ENCODE results near the gene FHL2. TPM values are rescaled to one million over a fixed set of nuclear protein-coding genes. Genes with fewer than 3 reads are reported as not detected.

FHL2 gene
- total RNA-seq, 1 experiment from 2014 or later = 45.4 TPM

DNA sequence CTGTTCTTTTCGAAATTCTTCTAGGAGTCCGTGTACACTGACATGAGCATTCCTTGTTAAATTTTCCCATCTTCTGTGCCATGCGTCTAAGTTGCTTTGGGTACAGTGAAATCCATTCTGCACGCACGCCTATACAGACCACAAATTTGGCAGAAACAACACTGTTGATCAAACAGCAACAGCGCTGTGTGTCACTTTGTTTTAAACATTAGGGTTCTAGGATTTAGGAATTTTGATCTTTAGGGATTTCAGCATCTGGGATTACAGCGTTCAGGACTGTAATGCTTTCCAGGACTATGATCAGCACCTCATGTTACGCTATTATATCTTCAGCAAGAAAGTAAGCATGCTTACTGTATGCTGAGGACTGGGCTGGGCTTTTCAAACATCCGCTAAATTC, 47.1 kb upstream of the FHL2 start:
- H3K36me3 ChIP-seq (ENCODE audit: control insufficient read depth, insufficient read depth, low read length) = no peaks in the 10 kb centered on the region
- peaks cover 12% of the 10 kb centered on the region for H3K4me1 Mint-ChIP-seq (ENCODE audit: low read depth, unreplicated experiment)
- intact Hi-C loops (cut with micrococcal nuclease; ENCODE audit: unreplicated experiment) = no loop called here
- ChIA-PET CTCF (no interaction called here), POLR2A (no interaction called here)
- no TSS peak for BruUV-seq (replicated peaks)
- no peak overlapping the region for H3K27ac Mint-ChIP-seq (ENCODE audit: unreplicated experiment)
- no peak overlapping the region for H3K4me3 Mint-ChIP-seq (ENCODE audit: unreplicated experiment)
- TF ChIP-seq, protein P1, sequence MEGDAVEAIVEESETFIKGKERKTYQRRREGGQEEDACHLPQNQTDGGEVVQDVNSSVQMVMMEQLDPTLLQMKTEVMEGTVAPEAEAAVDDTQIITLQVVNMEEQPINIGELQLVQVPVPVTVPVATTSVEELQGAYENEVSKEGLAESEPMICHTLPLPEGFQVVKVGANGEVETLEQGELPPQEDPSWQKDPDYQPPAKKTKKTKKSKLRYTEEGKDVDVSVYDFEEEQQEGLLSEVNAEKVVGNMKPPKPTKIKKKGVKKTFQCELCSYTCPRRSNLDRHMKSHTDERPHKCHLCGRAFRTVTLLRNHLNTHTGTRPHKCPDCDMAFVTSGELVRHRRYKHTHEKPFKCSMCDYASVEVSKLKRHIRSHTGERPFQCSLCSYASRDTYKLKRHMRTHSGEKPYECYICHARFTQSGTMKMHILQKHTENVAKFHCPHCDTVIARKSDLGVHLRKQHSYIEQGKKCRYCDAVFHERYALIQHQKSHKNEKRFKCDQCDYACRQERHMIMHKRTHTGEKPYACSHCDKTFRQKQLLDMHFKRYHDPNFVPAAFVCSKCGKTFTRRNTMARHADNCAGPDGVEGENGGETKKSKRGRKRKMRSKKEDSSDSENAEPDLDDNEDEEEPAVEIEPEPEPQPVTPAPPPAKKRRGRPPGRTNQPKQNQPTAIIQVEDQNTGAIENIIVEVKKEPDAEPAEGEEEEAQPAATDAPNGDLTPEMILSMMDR (IDR thresholded peaks at IDR 0.05; ENCODE audit: insufficient read depth in 1 of 2, low read depth in 1 of 2, low read length in 1 of 2, severe bottlenecking in 1 of 2, unreplicated experiment in 1 of 2) = no peak
- no peaks in the 10 kb centered on the region for H3K9me3 ChIP-seq
- no peaks in the 10 kb centered on the region for H3K9me3 Mint-ChIP-seq (ENCODE audit: unreplicated experiment)
- DNase-seq = no peak
- no peaks in the 10 kb centered on the region for H3K27me3 Mint-ChIP-seq (ENCODE audit: insufficient read depth, unreplicated experiment)
- H3K4me3 ChIP-seq (ENCODE audit: low read depth, low read length) = no peak overlapping the region
- no peaks in the 10 kb centered on the region for H3K27me3 ChIP-seq (replicated peaks; ENCODE audit: control insufficient read depth, insufficient read depth, low read length)
- H3K36me3 Mint-ChIP-seq (ENCODE audit: insufficient read depth, unreplicated experiment) = no peaks in the 10 kb centered on the region
- H3K4me1 ChIP-seq = peaks cover 18% of the 10 kb centered on the region

- intact Hi-C loops (cut with micrococcal nuclease; ENCODE audit: unreplicated experiment) = no loop called here
- ChIA-PET CTCF (no interaction called here), POLR2A (no interaction called here)
These were observed 46.6 kb upstream of the FHL2 start for GRCh38 chr2:105445498-105445897.

DNA sequence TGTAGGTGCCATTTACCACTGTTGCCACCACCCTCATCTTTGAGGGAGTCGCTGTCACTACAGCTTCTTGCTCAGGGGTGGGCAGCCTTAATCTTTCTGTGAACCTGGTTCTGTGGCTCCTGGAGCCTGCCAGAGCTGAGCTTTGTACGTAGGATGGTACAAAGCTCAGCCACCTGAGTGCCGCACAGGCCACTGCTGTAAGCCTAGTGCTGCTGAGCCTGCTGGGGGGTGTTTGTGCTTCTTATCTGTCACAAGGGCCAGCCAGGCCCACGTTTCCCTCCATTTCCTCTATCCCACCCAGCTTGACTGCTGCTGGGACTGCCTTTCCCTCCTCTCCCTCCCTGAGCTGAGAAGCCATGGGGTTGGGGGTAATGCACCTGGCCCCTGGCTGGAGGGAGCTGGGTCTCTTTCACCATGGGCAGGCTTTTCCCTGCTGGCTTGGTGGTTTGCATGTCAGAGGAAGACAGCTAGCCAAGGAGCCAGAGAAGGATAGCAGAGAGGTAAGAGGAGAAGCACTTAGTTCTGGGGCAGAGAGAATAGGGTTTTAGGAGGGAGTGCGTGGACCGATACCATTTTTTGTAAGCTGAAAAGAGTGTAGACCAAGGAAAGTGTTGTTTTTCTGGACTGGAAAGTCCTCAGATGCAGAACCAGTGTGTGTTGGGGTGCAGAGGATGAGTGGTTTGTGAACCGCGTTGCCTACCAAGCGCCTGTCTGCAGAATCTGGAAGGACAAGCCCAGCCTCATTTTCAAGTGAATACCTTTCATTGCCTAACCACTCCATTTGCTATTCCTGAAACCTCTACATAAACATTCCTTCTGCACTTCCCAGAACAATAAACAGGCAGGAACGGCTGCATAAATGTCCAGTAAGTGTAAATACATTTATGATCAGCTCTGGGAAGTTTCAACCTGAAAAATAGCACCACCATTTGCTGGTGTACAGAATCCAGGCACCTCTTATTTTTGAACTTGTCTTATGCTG, 45.1 kb upstream of the FHL2 start:
- H3K4me3 ChIP-seq (ENCODE audit: low read depth, low read length) = no peak overlapping the region
- H3K4me1 ChIP-seq = peaks cover 18% of the 10 kb centered on the region
- Mint-ChIP-seq H3K27me3 (ENCODE audit: insufficient read depth, unreplicated experiment) (no peaks in the 10 kb centered on the region), H3K4me3 (ENCODE audit: unreplicated experiment) (no peak overlapping the region), H3K4me1 (ENCODE audit: low read depth, unreplicated experiment) (peaks cover 12% of the 10 kb centered on the region), H3K36me3 (ENCODE audit: insufficient read depth, unreplicated experiment) (no peaks in the 10 kb centered on the region), H3K27ac (ENCODE audit: unreplicated experiment) (no peak overlapping the region), H3K9me3 (ENCODE audit: unreplicated experiment) (no peaks in the 10 kb centered on the region)
- H3K27me3 ChIP-seq (replicated peaks; ENCODE audit: control insufficient read depth, insufficient read depth, low read length) = no peaks in the 10 kb centered on the region
- ChIA-PET CTCF (interaction anchor here (0.6 kb wide), 1 partner anchor 41 kb away, joined by 3 read pairs; no protein-coding TSS in a partner anchor), POLR2A (no interaction called here)
- no peaks in the 10 kb centered on the region for H3K9me3 ChIP-seq
- no TSS peak for BruUV-seq (replicated peaks)
- TF ChIP-seq, protein P1 (IDR thresholded peaks at IDR 0.05; ENCODE audit: insufficient read depth in 1 of 2, low read depth in 1 of 2, low read length in 1 of 2, severe bottlenecking in 1 of 2, unreplicated experiment in 1 of 2) = no peak
- peak in 1 of 2 experiments; percentile 29 for DNase-seq
- no peaks in the 10 kb centered on the region for H3K36me3 ChIP-seq (ENCODE audit: control insufficient read depth, insufficient read depth, low read length)
- intact Hi-C loops (cut with micrococcal nuclease; ENCODE audit: unreplicated experiment) = loop anchor here (5.0 kb wide), 1 partner anchor 47 kb away; the partner anchor contains the start of gene FHL2

More at GRCh38 chr2:105445498-105445897, 46.6 kb upstream of the FHL2 start:
- Histone ChIP-seq H3K9me3 (no peaks in the 10 kb centered on the region), H3K27me3 (replicated peaks; ENCODE audit: control insufficient read depth, insufficient read depth, low read length) (no peaks in the 10 kb centered on the region), H3K4me1 (peaks cover 18% of the 10 kb centered on the region), H3K36me3 (ENCODE audit: control insufficient read depth, insufficient read depth, low read length) (no peaks in the 10 kb centered on the region), H3K4me3 (ENCODE audit: low read depth, low read length) (no peak overlapping the region)
- no peak overlapping the region for H3K27ac Mint-ChIP-seq (ENCODE audit: unreplicated experiment)
- no peak overlapping the region for H3K4me3 Mint-ChIP-seq (ENCODE audit: unreplicated experiment)
- no peaks in the 10 kb centered on the region for H3K27me3 Mint-ChIP-seq (ENCODE audit: insufficient read depth, unreplicated experiment)
- H3K36me3 Mint-ChIP-seq (ENCODE audit: insufficient read depth, unreplicated experiment) = no peaks in the 10 kb centered on the region
- BruUV-seq (replicated peaks) = no TSS peak
- no peak for DNase-seq
- H3K9me3 Mint-ChIP-seq (ENCODE audit: unreplicated experiment) = no peaks in the 10 kb centered on the region
- H3K4me1 Mint-ChIP-seq (ENCODE audit: low read depth, unreplicated experiment) = peaks cover 12% of the 10 kb centered on the region
- TF ChIP-seq, protein P1 (IDR thresholded peaks at IDR 0.05; ENCODE audit: insufficient read depth in 1 of 2, low read depth in 1 of 2, low read length in 1 of 2, severe bottlenecking in 1 of 2, unreplicated experiment in 1 of 2) = no peak

All from Caco-2 (cell line).